ENCODE results near the gene ATXN10.

Gene ATXN10

DNA sequence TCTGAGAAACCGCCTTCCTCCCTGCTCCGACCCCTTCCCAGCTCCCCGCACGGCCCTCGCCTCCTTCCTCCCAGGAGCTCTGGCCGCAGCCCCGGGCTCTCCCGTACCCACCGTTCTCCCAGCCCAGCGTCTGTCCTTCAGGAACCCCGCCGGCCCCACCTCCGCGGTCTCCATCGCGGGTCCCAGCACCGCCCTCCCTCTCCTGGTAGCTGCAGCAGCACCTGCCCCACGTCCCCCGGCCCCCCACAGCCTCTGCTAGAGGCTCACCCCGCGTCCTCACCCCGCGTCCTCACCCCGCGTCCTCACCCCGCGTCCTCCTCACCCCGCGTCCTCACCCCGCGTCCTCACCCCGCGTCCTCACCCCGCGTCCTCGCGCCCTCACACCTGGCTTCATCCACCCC is 219.4 kb downstream of the ATXN10 start:
- DNase-seq (ENCODE audit: low read depth in 2 of 2), result no peak

DNA sequence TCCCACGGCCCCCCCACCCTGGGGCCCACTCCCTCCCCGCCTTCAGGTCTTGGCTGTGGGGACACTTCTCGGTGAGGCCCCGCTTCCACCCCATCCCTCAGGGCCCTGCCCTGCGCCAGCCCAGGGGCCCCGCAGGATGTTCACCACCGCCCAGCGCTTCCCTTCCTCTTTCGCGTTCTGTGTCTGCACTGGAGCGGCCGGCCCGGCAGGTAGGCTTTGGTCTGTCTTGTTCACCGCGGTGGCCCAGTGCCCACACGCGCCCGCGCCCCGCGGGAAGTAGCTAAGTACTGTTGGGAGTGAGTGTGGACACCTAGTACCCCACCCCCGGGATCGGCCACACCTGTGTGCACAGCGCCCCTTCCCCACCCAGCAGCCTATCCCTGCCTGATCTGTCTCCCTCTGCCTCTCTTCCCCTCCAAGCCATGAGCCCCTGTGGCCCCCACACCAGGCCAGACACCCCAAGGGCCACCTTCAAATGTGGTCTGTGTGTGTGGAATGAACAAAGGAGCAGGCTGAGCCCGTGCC is 219.9 kb downstream of the ATXN10 start:
- DNase-seq (ENCODE audit: low read depth in 2 of 2), result no peak

DNA sequence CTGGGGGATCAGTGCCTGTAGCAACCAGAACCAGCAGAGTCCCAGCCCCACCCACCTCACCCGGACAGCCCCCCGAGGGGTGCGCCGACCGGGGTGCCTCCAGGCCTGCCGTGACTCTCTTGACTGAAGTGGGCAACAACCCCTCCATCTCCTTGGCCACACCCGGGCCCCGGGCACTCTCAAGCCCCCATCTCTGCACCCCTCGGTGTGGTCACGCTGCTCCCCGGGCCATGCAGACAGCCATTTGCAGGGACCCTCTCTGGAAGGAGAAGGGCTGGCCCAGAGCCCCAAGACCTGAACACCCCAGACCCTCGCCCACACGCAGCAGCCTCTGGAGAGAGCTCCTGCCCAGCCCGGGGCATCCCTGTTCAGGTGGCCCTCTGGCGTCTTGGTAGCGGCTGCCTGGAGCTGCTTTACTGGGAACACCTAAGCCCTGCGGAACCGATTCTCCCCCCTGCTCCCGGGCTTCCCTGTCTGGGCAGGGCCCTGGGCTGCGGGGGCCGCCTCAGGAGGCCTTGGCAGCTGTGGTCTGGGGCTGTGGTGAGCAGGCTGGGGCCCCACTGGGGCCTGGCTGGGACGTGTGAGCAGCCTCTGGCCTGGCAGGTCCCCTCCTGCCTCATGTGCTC is 220.5 kb downstream of the ATXN10 start:
- DNase-seq (ENCODE audit: low read depth in 2 of 2), result no peak

DNA sequence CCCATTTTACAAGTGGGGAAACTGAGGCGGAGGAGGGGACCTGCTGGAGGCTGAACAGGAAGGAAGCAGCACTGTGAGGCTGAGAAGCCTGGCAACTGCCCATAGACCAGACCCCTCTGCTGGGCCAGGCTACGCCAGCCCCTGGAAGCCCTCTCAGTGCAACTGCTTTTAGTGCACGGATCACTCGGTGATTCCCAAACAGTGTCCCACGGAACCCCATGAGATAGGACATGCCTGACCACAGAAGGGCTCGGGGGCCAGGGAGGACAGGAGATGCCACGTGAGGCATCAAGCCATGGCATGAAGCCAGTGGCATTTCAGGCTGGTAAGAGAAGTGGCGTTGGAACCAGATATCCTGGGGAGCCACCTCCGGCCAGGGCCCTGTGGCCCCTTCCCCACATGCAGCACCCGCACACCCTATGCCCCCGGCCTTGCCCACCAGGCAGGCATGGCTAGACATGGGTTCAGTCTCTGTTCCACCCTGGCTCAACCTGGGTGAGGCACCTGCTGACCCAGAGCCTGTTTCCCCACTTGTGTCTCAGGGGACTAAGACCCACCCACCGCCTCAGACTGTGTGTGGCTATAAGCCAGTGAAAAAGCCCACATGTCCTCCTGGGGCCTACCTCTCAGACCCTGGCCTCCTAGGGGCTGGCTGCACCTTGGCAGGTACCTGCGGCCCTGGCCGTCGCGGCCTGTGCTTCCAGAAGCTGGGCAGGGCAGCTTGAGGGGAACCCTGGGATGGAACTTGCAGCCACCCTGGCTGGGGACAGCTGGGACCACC is 221.2 kb downstream of the ATXN10 start:
- no peak for DNase-seq (ENCODE audit: low read depth in 2 of 2)

DNA sequence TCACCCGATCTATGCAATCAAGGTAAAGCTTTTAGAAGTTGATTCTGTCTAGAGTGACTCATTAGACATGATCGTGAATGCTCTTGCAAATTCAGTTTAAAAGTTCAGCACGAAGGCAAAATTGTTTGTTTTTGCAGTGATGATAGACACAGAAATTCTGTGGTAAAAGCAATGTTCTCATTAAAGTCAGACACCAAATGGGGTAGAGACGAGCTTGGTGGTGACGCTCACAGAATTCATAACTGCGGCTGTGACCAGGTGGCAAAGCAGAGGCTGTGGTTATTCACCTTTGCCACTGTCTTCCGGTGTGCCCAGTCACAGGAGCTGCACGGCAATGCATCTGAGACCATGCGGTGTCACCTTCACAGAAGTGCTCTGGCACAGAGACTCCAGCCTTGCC is 221.9 kb downstream of the ATXN10 start:
- no peak for DNase-seq (ENCODE audit: low read depth in 2 of 2)
